ENCODE measurements around the gene RNF32.
"Not testable (repeated sequence)": the region's sequence is repeated elsewhere in the genome, so short reads cannot be mapped to it uniquely, and the experiment has no call there.

The RNF32 gene

DNA sequence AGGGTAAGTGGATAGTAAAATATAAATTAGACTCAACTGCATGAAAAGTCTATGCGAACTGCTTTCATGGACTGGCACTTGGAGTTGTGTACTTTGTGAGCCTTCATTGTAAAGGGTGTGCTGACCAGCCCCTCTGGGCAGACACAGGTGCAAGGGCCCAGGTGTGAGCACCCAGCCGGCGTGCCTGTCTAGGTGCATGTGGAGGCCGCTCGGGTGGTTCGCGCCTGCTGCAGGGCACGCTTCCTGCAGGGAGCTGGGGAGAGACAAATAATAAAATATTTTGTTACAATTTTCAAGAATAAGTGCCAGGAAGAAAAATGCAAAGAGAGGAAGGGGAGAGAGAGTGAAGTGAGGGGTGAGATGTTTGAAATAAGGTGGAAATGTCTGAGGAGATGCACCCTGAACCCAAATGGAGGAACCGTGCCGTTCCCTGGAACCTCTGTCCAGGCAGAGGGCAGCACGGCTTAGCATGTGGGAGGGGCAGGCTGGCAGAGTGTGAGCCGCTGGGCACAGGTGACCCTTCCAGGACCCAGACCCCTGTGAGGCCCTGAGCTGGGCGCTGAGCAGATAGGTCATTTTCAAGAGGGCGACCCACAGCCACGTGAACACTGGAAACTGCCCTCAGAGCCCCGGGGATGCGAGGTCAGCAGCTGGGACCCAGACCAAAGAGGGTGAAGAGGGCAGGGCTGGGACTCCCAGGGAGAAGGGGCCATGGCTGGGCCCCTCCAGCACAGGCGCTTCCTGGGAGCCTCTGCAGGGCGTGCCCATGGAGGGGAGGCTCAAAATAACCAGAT is 28.7 kb downstream of the RNF32 start:
- DNase-seq (ENCODE audit: insufficient read length, low spot score) (no peak), FAIRE-seq (no peak)

DNA sequence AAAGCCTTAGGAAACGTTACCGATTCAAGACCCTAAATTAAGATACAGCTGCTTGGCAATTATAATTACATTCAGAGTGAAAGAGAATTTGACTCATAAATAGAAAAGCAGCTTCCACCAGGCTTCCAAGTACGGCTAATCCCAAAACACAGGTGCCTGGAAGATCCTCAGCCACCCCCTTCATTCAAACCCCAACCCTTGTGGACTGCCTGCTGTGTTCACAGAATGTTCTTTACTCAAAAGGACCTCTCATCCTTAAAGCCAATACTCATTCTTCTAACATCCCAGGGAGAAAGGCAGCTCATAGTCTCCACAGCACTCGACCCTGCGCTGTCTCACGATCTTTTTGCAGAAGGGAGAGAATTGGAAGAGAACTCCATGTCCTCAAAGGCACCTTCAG is 32.9 kb downstream of the RNF32 start:
- no peak for FAIRE-seq
- DNase-seq (ENCODE audit: insufficient read length, low spot score) = no peak

DNA sequence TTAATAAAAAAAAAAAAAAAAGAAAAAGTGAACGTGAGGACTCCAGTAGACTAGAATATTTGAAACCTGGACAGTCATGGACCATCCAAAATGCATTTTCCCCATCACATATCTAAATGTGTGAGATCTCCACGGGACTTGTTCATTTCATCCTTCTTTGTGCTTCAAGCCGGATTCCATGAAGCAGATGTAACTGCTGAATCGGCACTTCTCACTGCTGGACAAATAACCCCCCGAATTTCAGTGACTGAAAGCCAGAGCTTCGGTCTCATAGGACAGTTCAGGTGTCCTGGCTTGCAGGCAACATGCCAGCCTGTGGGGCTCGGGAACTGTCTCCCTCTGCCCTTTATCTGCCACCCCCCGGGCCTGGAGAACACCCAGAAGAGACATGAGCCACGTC is 33.3 kb downstream of the RNF32 start:
- FAIRE-seq (no peak), DNase-seq (ENCODE audit: insufficient read length, low spot score) (no peak)

DNA sequence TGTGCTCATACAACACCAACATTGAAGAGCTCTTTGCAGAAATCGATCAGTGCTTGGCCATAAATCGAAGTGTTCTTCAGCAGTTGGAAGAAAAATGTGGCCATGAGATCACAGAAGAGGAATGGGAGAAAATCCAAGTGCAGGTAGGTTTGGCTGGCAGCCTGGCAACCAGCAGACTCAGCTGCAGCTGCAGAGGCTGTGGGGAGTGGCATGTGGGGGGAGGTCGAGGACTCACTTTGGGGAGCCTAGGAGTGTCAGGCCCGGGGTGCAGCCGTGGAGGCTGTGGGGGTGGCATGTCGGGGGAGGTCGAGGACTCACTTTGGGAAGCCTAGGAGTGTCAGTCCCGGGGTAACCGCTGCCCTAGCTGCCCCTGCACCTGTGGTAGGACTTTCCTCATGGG is 35.1 kb downstream of the RNF32 start:
- DNase-seq (ENCODE audit: insufficient read length, low spot score) (no peak), FAIRE-seq (no peak)

DNA sequence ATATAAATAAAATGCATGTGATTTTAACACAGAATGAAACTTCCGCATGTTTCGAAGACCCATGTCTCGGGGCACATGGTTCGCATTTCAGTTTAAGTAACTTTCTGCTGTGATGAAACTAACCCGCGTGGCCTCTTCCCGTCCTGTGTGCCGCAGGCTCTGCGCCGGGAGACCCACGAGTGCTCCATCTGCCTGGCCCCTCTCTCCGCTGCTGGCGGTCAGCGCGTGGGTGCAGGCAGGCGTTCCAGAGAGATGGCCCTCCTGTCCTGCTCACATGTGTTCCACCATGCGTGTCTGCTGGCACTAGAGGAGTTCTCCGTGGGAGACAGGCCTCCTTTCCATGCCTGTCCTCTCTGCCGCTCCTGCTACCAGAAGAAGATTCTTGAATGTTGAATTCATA is 35.7 kb downstream of the RNF32 start:
- FAIRE-seq (no peak), DNase-seq (ENCODE audit: insufficient read length, low spot score) (no peak)

DNA sequence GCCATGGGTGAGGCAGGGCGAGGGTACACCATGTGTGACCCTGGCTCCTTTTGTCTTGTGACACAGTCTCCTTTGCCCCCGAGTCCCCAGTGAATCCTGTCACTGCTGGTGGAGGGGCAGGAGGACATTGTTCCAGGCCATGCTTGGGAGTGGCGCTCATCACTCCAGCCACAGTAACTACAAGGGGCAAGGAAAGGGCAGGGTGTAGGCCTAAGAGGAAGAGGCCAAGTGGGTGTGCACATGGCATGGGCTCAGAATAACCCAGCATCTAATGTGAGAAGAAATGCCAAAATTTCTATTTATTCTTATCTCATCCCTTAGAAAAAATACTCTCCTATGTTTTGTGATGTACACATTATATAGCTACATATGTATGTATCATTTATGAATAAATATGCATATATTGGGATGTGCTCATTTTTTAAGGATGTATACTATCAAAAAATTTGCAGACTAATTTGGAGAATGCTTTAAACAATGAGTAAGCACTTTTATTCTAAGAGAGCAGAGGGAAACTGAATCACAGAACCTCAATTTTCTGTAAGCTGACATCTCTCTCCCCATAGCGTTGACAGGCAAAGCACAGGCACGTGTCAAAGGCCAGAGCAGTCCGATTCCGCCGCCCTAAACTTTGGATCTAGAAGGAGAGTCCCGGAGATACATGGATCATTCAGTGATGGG is 36.9 kb downstream of the RNF32 start:
- DNase-seq (ENCODE audit: insufficient read length, low spot score) (no peak), FAIRE-seq (no peak)

DNA sequence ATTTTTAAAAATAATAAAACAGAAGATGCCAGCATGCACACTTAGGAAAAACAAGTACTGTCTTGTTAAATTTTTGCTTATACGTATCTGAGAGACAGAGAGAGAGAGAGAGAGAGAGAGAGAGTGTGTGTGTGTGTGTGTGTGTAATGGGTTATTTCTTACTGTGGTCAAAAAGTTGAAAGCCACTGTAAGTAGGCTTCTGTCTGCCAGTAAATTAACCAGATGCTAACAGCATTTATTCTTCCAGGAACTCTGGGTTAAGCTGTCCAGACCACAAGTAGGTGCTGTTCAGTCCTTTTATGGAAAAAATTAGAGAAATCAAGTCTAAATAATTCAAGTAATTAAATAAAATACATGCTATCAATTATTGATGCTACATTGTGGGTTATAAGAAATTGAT is 39.7 kb downstream of the RNF32 start:
- DNase-seq (ENCODE audit: insufficient read length, low spot score) (no peak), FAIRE-seq (no peak)

DNA sequence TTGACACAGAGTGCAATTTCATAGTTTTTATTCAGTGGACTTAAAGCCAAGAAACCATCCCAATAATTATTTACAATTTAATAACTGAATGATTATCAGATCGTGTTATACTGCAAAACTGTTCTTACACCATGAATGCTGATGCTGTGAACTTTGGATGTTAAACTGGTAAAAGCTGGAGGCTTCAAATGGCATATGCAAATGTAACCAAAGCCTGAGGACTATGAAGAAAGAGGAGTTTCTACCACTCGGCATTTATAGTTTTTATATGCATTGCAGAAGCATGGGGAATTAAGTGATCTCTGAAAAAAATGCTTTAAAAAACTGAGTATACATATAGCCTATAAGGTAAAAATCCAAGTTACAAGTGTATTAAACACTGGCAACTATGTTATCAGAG is 42.4 kb downstream of the RNF32 start:
- DNase-seq (ENCODE audit: insufficient read length, low spot score) = no peak
- no peak for FAIRE-seq

DNA sequence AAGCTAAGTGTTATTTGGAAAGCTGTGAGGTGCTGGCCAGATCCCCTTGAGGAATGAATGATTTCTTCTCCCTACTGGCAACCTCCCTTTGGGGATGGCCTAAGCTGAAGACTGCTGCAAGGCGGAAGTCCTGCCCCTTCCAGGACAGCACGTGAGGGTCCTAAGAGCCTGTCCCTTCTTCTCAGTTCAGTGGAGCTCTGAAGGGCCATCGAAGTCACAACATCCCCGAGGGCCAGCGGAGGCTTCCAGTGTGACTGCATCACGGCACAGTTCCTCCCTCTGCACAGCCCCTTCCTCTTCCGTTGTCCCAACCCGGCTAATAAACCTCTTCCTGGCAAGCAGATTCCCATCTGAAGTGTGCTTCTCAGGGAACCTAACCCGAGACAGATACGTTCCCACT is 43.7 kb downstream of the RNF32 start:
- FAIRE-seq = no peak
- no peak for DNase-seq (ENCODE audit: insufficient read length, low spot score)

DNA sequence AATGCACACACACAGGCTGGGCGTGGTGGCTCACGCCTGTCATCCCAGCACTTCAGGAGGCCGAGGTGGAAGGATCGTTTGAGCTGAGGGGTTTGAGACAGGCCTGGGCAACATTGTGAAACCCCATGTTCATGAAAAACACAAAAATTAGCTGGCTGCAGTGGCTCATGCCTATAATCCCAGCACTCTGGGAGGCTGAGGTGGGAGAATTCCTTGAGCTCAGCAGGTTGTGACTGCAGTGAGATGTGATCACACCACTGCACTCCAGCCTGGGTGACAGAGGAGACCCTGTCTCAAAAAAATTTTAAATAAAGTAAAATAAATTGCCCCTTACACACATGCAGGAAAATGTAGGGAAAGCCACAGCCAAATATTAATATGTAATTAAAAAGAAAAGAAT is 44.1 kb downstream of the RNF32 start:
- FAIRE-seq = no peak
- no peak for DNase-seq (ENCODE audit: insufficient read length, low spot score)

DNA sequence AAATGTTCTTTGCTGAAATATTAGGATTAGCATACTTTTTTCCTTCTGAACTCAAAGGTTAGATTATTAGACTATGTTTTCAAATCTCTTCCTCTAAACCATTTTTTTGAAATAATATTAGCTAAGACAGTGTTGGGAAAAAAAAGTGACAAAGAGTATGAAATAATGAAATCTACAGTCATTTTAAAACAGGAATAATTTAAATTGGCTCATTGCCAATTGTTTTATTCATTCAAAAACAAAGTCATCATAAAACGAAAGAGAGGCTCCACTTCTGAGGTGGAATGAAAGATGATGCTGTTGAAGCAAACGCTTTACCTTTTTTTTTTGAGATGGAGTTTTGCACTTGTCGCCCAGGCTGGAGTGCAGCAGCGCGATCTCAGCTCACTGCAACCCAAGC is 51.2 kb downstream of the RNF32 start:
- FAIRE-seq = no peak

DNA sequence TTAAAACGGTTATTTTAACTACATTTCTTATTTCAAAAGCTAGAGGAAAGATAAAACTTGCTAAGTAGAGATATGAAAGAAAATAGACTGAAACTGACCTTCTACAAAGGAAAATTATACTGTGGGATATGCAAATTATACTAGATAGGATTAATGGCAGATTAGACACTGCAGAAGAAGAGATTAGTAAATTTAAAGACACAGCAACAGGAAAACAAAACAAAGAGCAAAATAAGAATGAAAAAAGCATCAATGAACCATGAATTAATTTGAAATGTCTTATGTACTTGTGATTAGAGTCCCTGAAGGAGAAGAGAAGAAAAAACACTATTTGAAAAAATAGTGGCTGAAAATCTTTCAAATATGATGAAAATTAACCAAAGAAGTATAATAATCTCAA is 52.3 kb downstream of the RNF32 start:
- no peak for FAIRE-seq

More for the DNA sequence above, 51.2 kb downstream of the RNF32 start:
- no peak for DNase-seq (ENCODE audit: insufficient read length, low spot score)

DNA sequence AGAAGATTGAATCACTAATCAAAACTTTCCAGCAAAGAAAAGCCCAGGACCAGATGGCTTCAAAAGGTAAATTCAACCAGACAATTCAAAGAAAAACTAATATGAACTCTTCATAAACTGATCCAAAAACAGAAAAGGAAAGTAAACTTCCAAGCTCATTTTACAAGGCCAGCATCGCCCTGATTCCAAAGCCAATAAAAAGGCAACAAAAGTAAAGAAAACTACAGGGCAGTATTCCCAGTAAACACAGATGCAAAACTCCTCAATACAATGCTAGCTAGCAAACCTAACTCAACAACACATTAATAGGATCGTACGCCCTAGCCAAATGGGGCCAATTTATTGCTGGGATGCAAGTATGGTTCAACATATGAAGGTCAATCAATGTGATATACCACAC is 53.1 kb downstream of the RNF32 start:
- FAIRE-seq (no peak), DNase-seq (ENCODE audit: insufficient read length, low spot score) (no peak)

More for the DNA sequence above, 52.3 kb downstream of the RNF32 start:
- no peak for DNase-seq (ENCODE audit: insufficient read length, low spot score)

DNA sequence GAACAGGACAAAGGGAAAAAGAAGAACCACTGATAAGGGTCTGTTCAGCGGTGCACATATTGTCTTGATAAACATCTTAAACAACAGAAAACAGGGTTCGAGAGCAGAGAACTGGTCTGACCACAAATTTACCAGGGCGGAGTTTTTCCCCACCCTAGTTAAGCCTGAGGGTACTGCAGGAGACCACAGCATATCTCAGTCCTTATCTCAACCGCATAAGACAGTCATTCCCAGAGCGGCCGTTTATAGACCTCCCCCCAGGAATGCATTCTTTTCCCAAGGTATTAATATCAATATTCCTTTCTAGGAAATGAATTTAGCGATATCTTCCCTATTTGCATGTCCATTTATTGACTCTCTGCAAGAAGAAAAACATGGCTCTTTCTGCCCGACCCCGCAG is 56.7 kb downstream of the RNF32 start:
- not testable (repeated sequence) for DNase-seq (ENCODE audit: insufficient read length, low spot score); FAIRE-seq

DNA sequence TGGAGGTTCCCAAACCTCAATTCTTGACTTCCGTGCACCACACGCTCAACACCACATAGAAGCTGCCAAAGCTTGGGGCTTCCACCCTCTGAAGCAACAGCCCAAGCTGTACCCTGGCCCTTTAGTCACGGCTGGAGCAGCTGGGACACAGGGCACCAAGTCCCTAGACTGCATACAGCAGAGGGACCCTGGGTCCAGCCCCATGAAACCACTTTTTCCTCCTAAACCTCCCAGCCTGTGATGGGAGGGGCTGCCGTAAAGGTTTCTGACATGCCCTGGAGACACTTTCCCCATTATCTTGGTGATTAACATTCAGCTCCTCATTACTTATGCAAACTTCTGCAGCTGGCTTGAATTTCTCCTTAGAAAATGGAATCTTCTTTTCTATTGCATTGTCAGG is 57.9 kb downstream of the RNF32 start:
- not testable (repeated sequence) for FAIRE-seq; DNase-seq (ENCODE audit: insufficient read length, low spot score)

DNA sequence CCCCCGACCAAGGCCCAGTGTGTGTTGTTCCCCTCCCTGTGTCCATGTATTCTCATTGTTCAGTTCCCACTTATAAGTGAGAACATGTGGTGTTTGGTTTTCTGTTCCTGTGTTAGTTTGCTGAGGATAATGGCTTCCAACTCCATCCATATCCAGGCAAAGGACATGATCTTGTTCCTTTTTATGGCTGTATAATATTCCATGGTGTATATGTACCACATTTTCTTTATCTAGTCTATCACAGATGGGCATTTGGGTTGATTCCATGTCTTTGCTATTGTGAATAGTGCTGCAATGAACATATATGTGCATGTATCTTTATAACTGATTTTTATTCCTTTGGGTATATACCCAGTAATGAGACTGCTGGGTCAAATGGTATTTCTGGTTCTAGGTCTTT is 61.2 kb downstream of the RNF32 start:
- not testable (repeated sequence) for FAIRE-seq; DNase-seq (ENCODE audit: insufficient read length, low spot score)

DNA sequence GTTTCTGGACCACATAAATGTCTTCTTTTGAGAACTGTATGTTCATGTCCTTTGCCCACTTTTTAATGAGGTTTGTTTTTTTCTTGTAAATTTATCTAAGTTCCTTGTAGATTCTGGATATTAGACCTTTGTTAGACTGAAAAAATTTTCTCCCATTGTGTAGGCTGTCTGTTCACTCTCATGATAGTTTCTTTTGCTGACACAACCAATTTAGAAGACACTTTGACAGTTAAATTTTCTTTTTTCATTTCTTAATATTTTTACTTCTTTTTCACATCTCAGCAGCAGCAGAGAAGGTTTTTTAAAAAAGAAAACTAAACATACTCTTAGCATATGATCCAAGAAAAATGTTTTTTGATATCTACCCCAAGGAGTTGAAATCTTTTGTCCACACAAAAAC is 61.8 kb downstream of the RNF32 start:
- FAIRE-seq (no peak), DNase-seq (ENCODE audit: insufficient read length, low spot score) (no peak)

DNA sequence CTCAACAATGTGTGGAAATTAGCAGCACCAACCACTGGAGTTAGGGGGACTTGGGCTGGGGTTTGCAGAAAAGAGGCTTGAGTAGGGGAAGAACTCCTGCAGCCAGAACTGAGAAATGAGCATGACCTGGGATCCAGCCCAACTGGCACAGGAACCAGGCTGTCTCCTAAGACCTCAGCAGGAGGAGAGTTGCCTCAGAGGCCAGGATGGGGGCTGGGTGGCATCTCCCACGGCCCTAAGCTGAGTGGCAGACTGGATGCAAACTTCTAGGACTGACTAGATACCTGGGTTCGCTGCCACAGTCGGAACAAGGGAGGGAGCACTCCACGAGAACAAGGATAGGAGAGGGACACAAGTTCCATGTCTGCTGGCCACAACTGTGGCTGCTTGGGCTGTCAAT is 62.6 kb downstream of the RNF32 start:
- DNase-seq (ENCODE audit: insufficient read length, low spot score) = no peak
- no peak for FAIRE-seq

DNA sequence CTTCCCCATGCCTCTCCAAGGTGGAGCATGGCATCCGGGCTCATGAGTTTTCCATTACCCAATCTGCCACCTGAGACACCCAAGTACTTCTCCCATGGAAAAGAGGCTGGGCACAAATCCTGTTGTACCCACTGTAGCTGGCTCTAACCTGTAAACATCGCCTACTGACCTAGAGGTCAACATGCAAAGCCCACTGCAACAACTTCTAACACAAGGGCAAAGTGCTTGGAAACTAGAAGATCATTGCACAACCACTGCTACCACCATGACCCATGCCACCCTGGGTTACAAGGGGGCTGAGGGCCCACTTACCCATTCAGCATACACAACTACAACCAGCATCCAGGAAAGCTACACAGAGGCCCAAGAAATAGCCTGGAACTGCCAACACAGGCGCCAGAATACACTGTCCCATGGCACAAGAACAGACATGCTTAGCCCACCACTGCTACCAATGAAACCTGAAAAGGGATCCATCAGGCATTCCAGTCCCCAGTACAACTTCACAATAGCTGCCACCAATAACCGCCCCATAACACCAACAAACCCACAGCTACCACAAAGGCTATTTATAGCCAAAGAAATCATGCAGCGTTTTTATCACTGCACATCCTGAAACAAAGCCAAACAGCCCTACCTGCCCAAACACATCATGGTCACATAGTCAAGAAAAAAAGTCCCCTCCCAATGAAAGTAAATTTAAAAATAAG is 63.4 kb downstream of the RNF32 start:
- no peak for DNase-seq (ENCODE audit: insufficient read length, low spot score)
- FAIRE-seq = no peak

DNA sequence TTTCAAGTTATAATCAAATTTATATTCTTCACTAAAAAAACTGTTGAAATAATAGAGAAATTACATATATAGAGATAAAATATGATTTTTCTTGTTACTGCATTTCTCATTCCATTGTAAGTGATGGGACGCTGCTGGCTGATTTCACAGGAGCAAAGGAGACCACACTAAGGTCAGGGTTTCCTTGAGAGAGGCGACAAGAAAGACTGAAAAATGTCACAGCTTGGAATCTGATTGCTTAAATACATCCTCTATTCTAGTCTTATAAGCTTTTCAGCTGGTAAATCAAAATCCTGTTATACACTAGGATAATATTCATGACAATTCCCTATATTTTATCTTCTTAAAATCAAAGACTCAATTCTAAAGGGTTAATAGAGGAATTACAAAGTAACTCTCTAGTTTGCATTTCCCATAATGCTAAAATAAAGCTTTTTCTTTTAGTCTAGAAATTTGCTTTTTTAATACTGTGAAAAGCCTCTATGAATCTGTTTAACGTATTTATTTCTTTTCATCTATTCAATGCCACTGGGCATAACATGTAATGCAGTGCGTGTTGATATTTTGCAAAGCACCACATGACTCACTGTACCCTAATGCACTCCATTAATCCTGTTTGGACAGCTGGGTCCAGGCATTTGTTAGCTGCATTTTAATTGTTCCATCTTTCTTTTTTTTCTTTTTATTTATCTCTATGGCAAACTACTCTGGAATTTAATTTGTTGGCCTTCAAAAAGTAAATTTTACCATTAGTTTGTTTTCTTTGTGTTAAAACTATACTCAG is 81.7 kb downstream of the RNF32 start:
- FAIRE-seq (no peak), DNase-seq (ENCODE audit: insufficient read length, low spot score) (no peak)

DNA sequence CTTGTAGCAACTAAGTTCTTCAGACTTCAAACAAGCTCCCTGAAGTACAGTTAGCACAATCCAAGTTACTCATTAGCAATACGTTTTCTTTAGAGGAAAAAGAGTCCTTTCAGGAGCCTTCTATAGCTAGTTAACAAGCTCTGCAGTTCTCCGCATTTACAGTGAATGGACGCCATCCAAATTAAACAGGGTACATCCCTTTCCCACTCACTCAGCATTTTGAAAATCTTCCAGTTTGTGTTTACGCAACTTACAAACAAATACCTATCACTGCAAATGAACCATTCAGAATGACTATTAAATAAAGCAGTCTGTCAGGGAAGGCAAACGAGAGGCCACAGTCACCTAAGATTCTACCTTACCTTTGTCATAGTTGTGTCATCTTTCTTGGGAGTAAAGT is 84.5 kb downstream of the RNF32 start:
- DNase-seq (ENCODE audit: insufficient read length, low spot score) (no peak), FAIRE-seq (no peak)
